Measurements from ENCODE around the gene ZFAND5.

ZFAND5 gene

DNA sequence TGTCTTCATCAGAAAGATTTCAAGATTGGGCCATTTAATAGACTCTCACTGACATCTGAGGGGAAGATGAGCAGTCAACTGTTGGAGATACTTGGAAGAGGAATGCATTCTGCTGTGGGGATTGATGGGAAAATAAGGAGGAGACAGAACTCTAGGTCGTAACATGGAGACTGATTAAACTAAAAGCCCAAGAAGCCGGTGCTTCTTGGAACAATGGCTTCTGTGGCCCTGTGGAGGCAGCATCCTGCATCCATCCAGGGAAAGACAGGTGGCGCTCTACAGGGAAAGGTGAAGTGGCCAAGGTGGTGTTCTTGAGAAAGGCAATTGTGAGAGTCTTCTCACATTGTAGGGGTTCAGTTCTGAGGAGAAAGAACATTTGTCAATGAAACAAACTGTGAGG is 31.3 kb downstream of the ZFAND5 start:
- peaks cover 14% of the 10 kb centered on the region for H3K27me3 Mint-ChIP-seq
- no peak for DNase-seq (ENCODE audit: low spot score in 2 of 2)
- no peak overlapping the region for H3K4me3 Mint-ChIP-seq
- ATAC-seq (replicated peaks; ENCODE audit: extremely low read depth, poor library complexity, severe bottlenecking) = no peak
- no peak overlapping the region for H3K27ac Mint-ChIP-seq (ENCODE audit: low read depth)
- no peaks in the 10 kb centered on the region for H3K9me3 Mint-ChIP-seq
- H3K4me1 Mint-ChIP-seq = no peaks in the 10 kb centered on the region
- peaks cover 1% of the 10 kb centered on the region for H3K36me3 Mint-ChIP-seq (ENCODE audit: insufficient read depth)

DNA sequence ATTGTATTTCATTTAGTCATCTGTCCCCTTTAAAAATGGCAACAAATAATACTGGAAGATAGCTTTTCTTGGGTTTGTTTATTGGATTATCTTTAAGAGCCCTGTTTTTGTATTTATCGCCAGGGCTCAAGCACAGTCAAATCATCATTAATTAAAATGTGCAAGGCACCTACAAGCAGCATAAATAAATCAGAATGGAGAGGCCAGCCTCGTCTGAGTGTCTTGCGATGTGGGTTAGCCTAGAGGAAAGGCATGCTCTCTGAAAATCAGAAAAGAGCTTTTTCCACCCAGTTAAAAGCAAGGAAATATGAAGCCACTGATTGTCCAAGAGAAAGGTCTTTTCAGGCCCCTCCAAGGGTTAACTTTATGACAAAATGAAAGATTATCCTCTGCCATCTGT is 31.8 kb downstream of the ZFAND5 start:
- Mint-ChIP-seq H3K27ac (ENCODE audit: low read depth) (no peak overlapping the region), H3K4me1 (no peaks in the 10 kb centered on the region), H3K9me3 (no peaks in the 10 kb centered on the region), H3K36me3 (ENCODE audit: insufficient read depth) (no peaks in the 10 kb centered on the region), H3K4me3 (no peak overlapping the region), H3K27me3 (peaks cover 14% of the 10 kb centered on the region)
- DNase-seq (ENCODE audit: low spot score in 2 of 2) (no peak), ATAC-seq (replicated peaks; ENCODE audit: extremely low read depth, poor library complexity, severe bottlenecking) (no peak)

DNA sequence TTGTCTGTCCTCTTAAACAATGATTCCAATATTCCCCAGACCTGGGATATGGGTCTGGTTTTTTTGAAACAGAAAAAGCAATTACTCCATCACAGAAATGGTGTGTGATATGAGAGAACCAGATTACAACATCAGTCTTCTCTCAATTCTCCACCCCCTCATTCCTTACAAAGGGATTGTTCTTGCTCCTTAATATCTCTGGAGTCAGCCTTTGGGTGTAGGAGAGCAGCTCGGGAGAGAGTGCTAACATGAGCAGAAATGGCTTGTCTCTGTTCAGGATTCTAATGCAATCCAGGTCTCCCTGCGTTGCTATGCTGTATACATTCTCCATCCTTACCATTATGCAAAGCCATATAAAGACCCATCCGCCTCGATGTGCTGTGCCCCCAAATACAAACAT is 32.7 kb downstream of the ZFAND5 start:
- Mint-ChIP-seq H3K9me3 (no peaks in the 10 kb centered on the region), H3K27me3 (peaks cover 14% of the 10 kb centered on the region), H3K4me3 (no peak overlapping the region), H3K36me3 (ENCODE audit: insufficient read depth) (no peaks in the 10 kb centered on the region), H3K4me1 (no peaks in the 10 kb centered on the region), H3K27ac (ENCODE audit: low read depth) (no peak overlapping the region)
- ATAC-seq (replicated peaks; ENCODE audit: extremely low read depth, poor library complexity, severe bottlenecking) (no peak), DNase-seq (ENCODE audit: low spot score in 2 of 2) (no peak)

- Mint-ChIP-seq H3K4me3 (no peak overlapping the region), H3K9me3 (no peaks in the 10 kb centered on the region), H3K27ac (ENCODE audit: low read depth) (no peak overlapping the region), H3K36me3 (ENCODE audit: insufficient read depth) (no peaks in the 10 kb centered on the region), H3K4me1 (no peaks in the 10 kb centered on the region), H3K27me3 (peaks cover 14% of the 10 kb centered on the region)
- DNase-seq (ENCODE audit: low spot score in 2 of 2) (no peak), ATAC-seq (replicated peaks; ENCODE audit: extremely low read depth, poor library complexity, severe bottlenecking) (no peak)
These were observed 37.4 kb downstream of the ZFAND5 start for GRCh38 chr9:72327631-72328030.

- no peaks in the 10 kb centered on the region for H3K4me1 Mint-ChIP-seq
- peaks cover 12% of the 10 kb centered on the region for H3K27me3 Mint-ChIP-seq
- H3K27ac Mint-ChIP-seq (ENCODE audit: low read depth) = no peak overlapping the region
- ATAC-seq (replicated peaks; ENCODE audit: extremely low read depth, poor library complexity, severe bottlenecking) = no peak
- H3K36me3 Mint-ChIP-seq (ENCODE audit: insufficient read depth) = no peaks in the 10 kb centered on the region
- DNase-seq (ENCODE audit: low spot score in 2 of 2) = no peak
- no peaks in the 10 kb centered on the region for H3K9me3 Mint-ChIP-seq
- H3K4me3 Mint-ChIP-seq = no peak overlapping the region
These were observed 38.4 kb downstream of the ZFAND5 start for GRCh38 chr9:72326641-72327040.

- Mint-ChIP-seq H3K4me1 (no peaks in the 10 kb centered on the region), H3K36me3 (ENCODE audit: insufficient read depth) (no peaks in the 10 kb centered on the region), H3K27me3 (no peaks in the 10 kb centered on the region), H3K27ac (ENCODE audit: low read depth) (no peak overlapping the region), H3K4me3 (no peak overlapping the region), H3K9me3 (no peaks in the 10 kb centered on the region)
- ATAC-seq (replicated peaks; ENCODE audit: extremely low read depth, poor library complexity, severe bottlenecking) (no peak), DNase-seq (ENCODE audit: low spot score in 2 of 2) (no peak)
These were observed 40.0 kb downstream of the ZFAND5 start for GRCh38 chr9:72324974-72325373.

GRCh38 chr9:72322678-72323077 is 42.3 kb downstream of the ZFAND5 start:
- ATAC-seq (replicated peaks; ENCODE audit: extremely low read depth, poor library complexity, severe bottlenecking) (no peak), DNase-seq (ENCODE audit: low spot score in 2 of 2) (no peak)
- Mint-ChIP-seq H3K27me3 (no peaks in the 10 kb centered on the region), H3K4me1 (no peaks in the 10 kb centered on the region), H3K9me3 (no peaks in the 10 kb centered on the region), H3K27ac (ENCODE audit: low read depth) (no peak overlapping the region), H3K4me3 (no peak overlapping the region), H3K36me3 (ENCODE audit: insufficient read depth) (no peaks in the 10 kb centered on the region)

- no peak overlapping the region for H3K4me3 Mint-ChIP-seq
- no peaks in the 10 kb centered on the region for H3K9me3 Mint-ChIP-seq
- ATAC-seq (replicated peaks; ENCODE audit: extremely low read depth, poor library complexity, severe bottlenecking) (no peak), DNase-seq (ENCODE audit: low spot score in 2 of 2) (no peak)
- no peaks in the 10 kb centered on the region for H3K36me3 Mint-ChIP-seq (ENCODE audit: insufficient read depth)
- H3K4me1 Mint-ChIP-seq = no peaks in the 10 kb centered on the region
- H3K27ac Mint-ChIP-seq (ENCODE audit: low read depth) = no peak overlapping the region
- H3K27me3 Mint-ChIP-seq = no peaks in the 10 kb centered on the region
These were observed 42.7 kb downstream of the ZFAND5 start for GRCh38 chr9:72322259-72322658.

DNA sequence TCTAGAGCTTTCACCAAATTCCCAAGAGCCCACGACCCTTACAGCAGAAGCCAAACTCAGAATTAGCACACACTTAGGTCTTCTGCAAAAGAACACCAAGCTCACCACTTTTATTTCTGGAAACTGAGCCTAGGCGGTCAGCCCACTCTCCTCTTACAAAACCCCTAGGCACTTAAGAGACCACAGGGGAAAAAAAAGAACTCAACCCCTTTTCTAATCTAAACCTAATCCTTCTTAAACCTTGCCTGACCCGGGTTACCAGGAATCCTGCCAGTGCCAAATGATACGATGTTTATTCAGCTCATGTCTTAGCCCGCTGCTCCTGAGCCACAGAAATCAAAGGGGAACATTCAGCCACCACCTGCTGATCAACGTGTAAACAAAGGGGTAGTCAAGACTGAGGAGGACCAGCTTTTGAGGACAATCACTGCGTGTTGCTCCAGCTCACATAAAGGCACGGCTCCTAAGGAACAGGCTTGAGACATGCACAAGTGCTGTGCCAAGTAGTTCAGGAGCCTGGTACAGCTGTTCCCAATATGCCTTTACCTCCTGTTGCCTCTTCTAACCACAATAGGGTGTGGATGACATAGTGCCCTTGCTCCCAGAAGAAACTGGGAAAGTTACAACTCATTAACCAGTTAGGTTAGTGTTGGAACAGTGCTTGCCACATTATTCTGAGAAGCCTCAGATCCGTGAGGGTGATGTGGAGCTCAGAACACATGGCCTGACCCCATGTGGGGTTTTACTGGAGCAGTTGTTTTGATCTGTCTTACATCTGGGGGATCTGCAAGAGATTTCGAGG is 49.3 kb downstream of the ZFAND5 start:
- Mint-ChIP-seq H3K27ac (ENCODE audit: low read depth) (no peak overlapping the region), H3K4me3 (no peak overlapping the region), H3K9me3 (no peaks in the 10 kb centered on the region), H3K36me3 (ENCODE audit: insufficient read depth) (peaks cover 3% of the 10 kb centered on the region), H3K4me1 (no peaks in the 10 kb centered on the region), H3K27me3 (no peaks in the 10 kb centered on the region)
- ATAC-seq (replicated peaks; ENCODE audit: extremely low read depth, poor library complexity, severe bottlenecking) = no peak
- DNase-seq (ENCODE audit: low spot score in 2 of 2) = no peak

DNA sequence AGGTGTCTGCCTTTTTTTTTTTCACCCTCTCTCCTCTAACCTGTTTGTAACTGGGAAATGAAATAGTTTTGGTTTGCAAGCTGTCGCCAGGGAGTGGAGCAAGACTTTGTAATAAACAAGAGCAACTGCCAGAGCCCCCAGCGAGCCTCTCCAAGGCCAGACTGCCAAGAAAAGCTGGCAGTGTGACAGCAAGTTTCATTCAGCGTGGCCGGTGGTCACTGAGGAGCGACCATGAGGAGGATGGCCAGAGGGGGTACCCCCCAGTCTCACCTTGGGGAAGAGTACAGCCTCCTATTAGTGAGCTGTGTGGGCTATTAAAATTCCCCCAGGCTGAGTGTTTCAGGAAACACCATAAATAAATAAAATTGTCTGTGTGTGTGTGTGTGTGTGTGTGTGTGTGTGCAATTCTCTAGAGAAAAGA is 49.9 kb downstream of the ZFAND5 start:
- Mint-ChIP-seq H3K27me3 (no peaks in the 10 kb centered on the region), H3K9me3 (no peaks in the 10 kb centered on the region), H3K4me3 (no peak overlapping the region), H3K4me1 (no peaks in the 10 kb centered on the region), H3K27ac (ENCODE audit: low read depth) (no peak overlapping the region), H3K36me3 (ENCODE audit: insufficient read depth) (peaks cover 3% of the 10 kb centered on the region)
- DNase-seq (ENCODE audit: low spot score in 2 of 2) = no peak
- no peak for ATAC-seq (replicated peaks; ENCODE audit: extremely low read depth, poor library complexity, severe bottlenecking)

- Mint-ChIP-seq H3K4me1 (no peaks in the 10 kb centered on the region), H3K4me3 (no peak overlapping the region), H3K27me3 (peaks cover 9% of the 10 kb centered on the region), H3K9me3 (no peaks in the 10 kb centered on the region), H3K36me3 (ENCODE audit: insufficient read depth) (peaks cover 3% of the 10 kb centered on the region), H3K27ac (ENCODE audit: low read depth) (no peak overlapping the region)
- no peak for DNase-seq (ENCODE audit: low spot score in 2 of 2)
- ATAC-seq (replicated peaks; ENCODE audit: extremely low read depth, poor library complexity, severe bottlenecking) = no peak
These were observed 51.5 kb downstream of the ZFAND5 start for GRCh38 chr9:72313507-72313906.

- Mint-ChIP-seq H3K9me3 (no peaks in the 10 kb centered on the region), H3K4me1 (no peaks in the 10 kb centered on the region), H3K27ac (ENCODE audit: low read depth) (no peak overlapping the region), H3K4me3 (no peak overlapping the region), H3K27me3 (peaks cover 10% of the 10 kb centered on the region), H3K36me3 (ENCODE audit: insufficient read depth) (peaks cover 3% of the 10 kb centered on the region)
- no peak for ATAC-seq (replicated peaks; ENCODE audit: extremely low read depth, poor library complexity, severe bottlenecking)
- no peak for DNase-seq (ENCODE audit: low spot score in 2 of 2)
These were observed 52.5 kb downstream of the ZFAND5 start for GRCh38 chr9:72312386-72312987.

- Mint-ChIP-seq H3K4me1 (no peaks in the 10 kb centered on the region), H3K27ac (ENCODE audit: low read depth) (no peak overlapping the region), H3K4me3 (no peak overlapping the region), H3K9me3 (no peaks in the 10 kb centered on the region), H3K36me3 (ENCODE audit: insufficient read depth) (no peaks in the 10 kb centered on the region), H3K27me3 (peaks cover 21% of the 10 kb centered on the region)
- ATAC-seq (replicated peaks; ENCODE audit: extremely low read depth, poor library complexity, severe bottlenecking) (no peak), DNase-seq (ENCODE audit: low spot score in 2 of 2) (no peak)
These were observed 55.5 kb downstream of the ZFAND5 start for GRCh38 chr9:72309364-72310133.

Measured in central memory CD8-positive, alpha-beta T cell (primary cell).